Measurements from ENCODE around the gene MALT1. TPM values are rescaled to one million over a fixed set of nuclear protein-coding genes. Genes with fewer than 3 reads are reported as not detected.
A peak's percentile ranks its signal among the peaks of the same experiment; 100 is the strongest.

Gene MALT1
- total and polyA plus RNA-seq, 2 donors (not counting 1 experiment from before 2014, with no cell fraction given), result 42.4 to 81.2 TPM

DNA sequence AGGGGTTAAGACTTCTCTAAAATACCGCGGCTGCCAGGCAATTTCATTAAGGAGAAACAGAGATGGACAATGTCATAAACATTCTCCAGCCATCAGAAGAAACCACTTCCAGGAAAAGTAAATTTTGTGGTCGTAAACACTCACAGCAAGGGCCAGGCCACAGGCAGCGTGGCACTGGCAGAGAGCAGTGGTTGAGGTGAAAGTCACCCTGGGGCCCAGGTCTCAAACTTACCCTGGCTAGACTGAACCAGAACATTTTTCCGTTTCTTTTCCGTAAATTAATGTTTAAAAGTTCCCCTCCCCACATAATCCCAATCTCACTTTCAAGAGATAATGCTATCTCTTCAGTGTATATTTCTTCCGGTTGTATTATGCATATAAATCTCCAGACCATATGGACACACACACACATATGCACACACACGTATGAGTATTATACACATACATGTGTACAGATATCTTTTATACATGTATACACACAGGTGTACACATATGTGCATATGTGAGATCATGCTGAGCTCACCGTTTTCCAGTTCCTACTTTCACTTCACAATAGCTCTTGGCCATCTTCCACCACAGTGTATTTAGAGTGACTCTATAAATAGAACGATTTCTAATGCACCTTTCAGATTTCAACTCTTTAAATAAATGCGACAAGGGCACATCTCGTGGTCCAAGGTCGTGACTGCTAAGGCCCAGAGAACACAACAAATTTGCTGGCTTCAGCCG, 90.1 kb downstream of the MALT1 start:
- Mint-ChIP-seq H3K27ac (peak overlapping the region; percentile 26), H3K4me3 (peak overlapping the region; percentile 24)

More for the DNA sequence above, 90.1 kb downstream of the MALT1 start:
- intact Hi-C loops (cut with micrococcal nuclease), result loop anchor here (5.0 kb wide), 3 partner anchors 89 to 879 kb away; partner anchors contain the start of gene MALT1
- CTCF ChIA-PET, result interaction anchor here (1.0 to 6.1 kb wide), 2 partner anchors 90 to 230 kb away, joined by 4 to 337 read pairs; partner anchors contain the start of gene MALT1
- Histone ChIP-seq H3K9me3 (ENCODE audit: control extremely low read depth in 1 of 3, control insufficient read depth in 2 of 3, insufficient read depth in 1 of 3, low read length in 2 of 3) (no peaks in the 10 kb centered on the region), H3K4me1 (ENCODE audit: control insufficient read depth in 2 of 2, insufficient read depth in 2 of 2, low read length in 2 of 2) (peaks cover 18 to 29% of the 10 kb centered on the region in 2 donors), H3K27ac (ENCODE audit: low read length in 2 of 2) (no peak overlapping the region), H4K20me1 (ENCODE audit: control insufficient read depth, insufficient read depth, low read length, poor library complexity, severe bottlenecking) (no peaks in the 10 kb centered on the region), H3K36me3 (replicated peaks in 1 of 2; ENCODE audit: control extremely low read depth in 1 of 2, control insufficient read depth in 1 of 2, extremely low read depth in 1 of 2, insufficient read depth in 2 of 2, low read length in 1 of 2) (no peaks in the 10 kb centered on the region), H3K4me2 (replicated peaks; ENCODE audit: low read depth, low read length, poor library complexity, severe bottlenecking) (peak overlapping the region; percentile 41), H2AFZ (ENCODE audit: insufficient read depth, low read depth, low read length, poor library complexity, severe bottlenecking) (no peak overlapping the region), H3K79me2 (ENCODE audit: control insufficient read depth, insufficient read depth, low read length) (no peaks in the 10 kb centered on the region), H3K4me3 (ENCODE audit: control extremely low read depth in 1 of 5, extremely low read depth in 1 of 5, insufficient read depth in 1 of 5, low read depth in 2 of 5, low read length in 4 of 5) (no peak overlapping the region), H3K9ac (ENCODE audit: low read length) (no peak overlapping the region), H3K27me3 (replicated peaks in 1 of 4; ENCODE audit: control extremely low read depth in 1 of 4, control insufficient read depth in 3 of 4, insufficient read depth in 4 of 4, low read length in 3 of 4) (peaks cover 0 to 18% (median under 1%) of the 10 kb centered on the region in 4 experiments)
- peaks cover 13% of the 10 kb centered on the region for H3K27me3 Mint-ChIP-seq
- no peaks in the 10 kb centered on the region for H3K9me3 Mint-ChIP-seq (ENCODE audit: insufficient read depth)
- ATAC-seq (ENCODE audit: low read depth), result peak; percentile 52
- DNase-seq, result peak; percentile 42
- no peak for TF ChIP-seq EZH2 (IDR thresholded peaks at IDR 0.05; ENCODE audit: borderline replicate concordance, insufficient read depth, low read depth, low read length, poor library complexity, severe bottlenecking)
- TF ChIP-seq, protein P1, sequence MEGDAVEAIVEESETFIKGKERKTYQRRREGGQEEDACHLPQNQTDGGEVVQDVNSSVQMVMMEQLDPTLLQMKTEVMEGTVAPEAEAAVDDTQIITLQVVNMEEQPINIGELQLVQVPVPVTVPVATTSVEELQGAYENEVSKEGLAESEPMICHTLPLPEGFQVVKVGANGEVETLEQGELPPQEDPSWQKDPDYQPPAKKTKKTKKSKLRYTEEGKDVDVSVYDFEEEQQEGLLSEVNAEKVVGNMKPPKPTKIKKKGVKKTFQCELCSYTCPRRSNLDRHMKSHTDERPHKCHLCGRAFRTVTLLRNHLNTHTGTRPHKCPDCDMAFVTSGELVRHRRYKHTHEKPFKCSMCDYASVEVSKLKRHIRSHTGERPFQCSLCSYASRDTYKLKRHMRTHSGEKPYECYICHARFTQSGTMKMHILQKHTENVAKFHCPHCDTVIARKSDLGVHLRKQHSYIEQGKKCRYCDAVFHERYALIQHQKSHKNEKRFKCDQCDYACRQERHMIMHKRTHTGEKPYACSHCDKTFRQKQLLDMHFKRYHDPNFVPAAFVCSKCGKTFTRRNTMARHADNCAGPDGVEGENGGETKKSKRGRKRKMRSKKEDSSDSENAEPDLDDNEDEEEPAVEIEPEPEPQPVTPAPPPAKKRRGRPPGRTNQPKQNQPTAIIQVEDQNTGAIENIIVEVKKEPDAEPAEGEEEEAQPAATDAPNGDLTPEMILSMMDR (IDR thresholded peaks at IDR 0.05), result no peak
- peaks cover 25% of the 10 kb centered on the region for H3K4me1 Mint-ChIP-seq
- POLR2A ChIA-PET, result no interaction called here
- WGBS (ENCODE audit: insufficient coverage), result 32% methylated on average over 7 of the region's 14 CpGs

All from B cell (primary cell).